Tibial nerve (tissue), 3 donors: Measurements from ENCODE around the gene DNMT3A.

Source experiments
- POLR2A ChIP-seq, 2 donors: fragments of 450-650 bp; IDR thresholded peaks; one replicate each; pipeline ENCODE4 v1.6.1; 2017; ENCODE audit warnings: antibody characterized with exemption in 2 of 2, mild to moderate bottlenecking in 2 of 2, moderate library complexity in 2 of 2
- TF ChIP-seq, protein P1 (sequence below), 5 experiments: fragments of 200-600 bp in 3 of 5; fragments of 450-650 bp in 2 of 5; sonication (generic) in 3 of 5; IDR thresholded peaks; one replicate each; pipeline ENCODE4 v1.5.1; 2016 to 2019; ENCODE audit warnings: antibody characterized with exemption in 5 of 5, mild to moderate bottlenecking in 3 of 5, moderate library complexity in 2 of 5

GRCh38 chr2:25232248-25232825, 109.4 kb downstream of the DNMT3A start:
- TF ChIP-seq POLR2A (IDR thresholded peaks at IDR 0.05) = no peak
- TF ChIP-seq, protein P1, sequence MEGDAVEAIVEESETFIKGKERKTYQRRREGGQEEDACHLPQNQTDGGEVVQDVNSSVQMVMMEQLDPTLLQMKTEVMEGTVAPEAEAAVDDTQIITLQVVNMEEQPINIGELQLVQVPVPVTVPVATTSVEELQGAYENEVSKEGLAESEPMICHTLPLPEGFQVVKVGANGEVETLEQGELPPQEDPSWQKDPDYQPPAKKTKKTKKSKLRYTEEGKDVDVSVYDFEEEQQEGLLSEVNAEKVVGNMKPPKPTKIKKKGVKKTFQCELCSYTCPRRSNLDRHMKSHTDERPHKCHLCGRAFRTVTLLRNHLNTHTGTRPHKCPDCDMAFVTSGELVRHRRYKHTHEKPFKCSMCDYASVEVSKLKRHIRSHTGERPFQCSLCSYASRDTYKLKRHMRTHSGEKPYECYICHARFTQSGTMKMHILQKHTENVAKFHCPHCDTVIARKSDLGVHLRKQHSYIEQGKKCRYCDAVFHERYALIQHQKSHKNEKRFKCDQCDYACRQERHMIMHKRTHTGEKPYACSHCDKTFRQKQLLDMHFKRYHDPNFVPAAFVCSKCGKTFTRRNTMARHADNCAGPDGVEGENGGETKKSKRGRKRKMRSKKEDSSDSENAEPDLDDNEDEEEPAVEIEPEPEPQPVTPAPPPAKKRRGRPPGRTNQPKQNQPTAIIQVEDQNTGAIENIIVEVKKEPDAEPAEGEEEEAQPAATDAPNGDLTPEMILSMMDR (IDR thresholded peaks at IDR 0.05) = no peak
